HG02870 (cell line): Measurements from ENCODE around the gene PALB2.
"Not testable (repeated sequence)": the region's sequence is repeated elsewhere in the genome, so short reads cannot be mapped to it uniquely, and the experiment has no call there.

ENCODE experiments used
- ATAC-seq: cut with Tn5 transposase; IDR thresholded peaks from one replicate; pipeline ENCODE4 v1.9.1; 2021; ENCODE audit warnings: mild to moderate bottlenecking, moderate library complexity; ENCODE audit not compliant: unreplicated experiment

Gene PALB2

GRCh38 chr16:23650674-23651416 is 9.7 kb upstream of the PALB2 start:
- no peak for ATAC-seq

- no peak for ATAC-seq
Measured at GRCh38 chr16:23642246-23642774, 1.2 kb upstream of the PALB2 start.

GRCh38 chr16:23640615-23640930 is 537 bp downstream of the PALB2 start:
- ATAC-seq = no peak

- no peak for ATAC-seq
Measured at GRCh38 chr16:23635958-23636357, 5.2 kb downstream of the PALB2 start.

GRCh38 chr16:23634461-23635036 is 6.6 kb downstream of the PALB2 start:
- no peak for ATAC-seq

GRCh38 chr16:23631874-23632273 is 9.2 kb downstream of the PALB2 start:
- ATAC-seq = not testable (repeated sequence)

GRCh38 chr16:23629516-23629915 is 11.6 kb downstream of the PALB2 start:
- no peak for ATAC-seq

- no peak for ATAC-seq
Measured at GRCh38 chr16:23624092-23624491, 17.0 kb downstream of the PALB2 start.

GRCh38 chr16:23615805-23616204 is 25.3 kb downstream of the PALB2 start:
- no peak for ATAC-seq

GRCh38 chr16:23611936-23612335 is 29.2 kb downstream of the PALB2 start:
- ATAC-seq = no peak

GRCh38 chr16:23610905-23611304 is 30.2 kb downstream of the PALB2 start:
- not testable (repeated sequence) for ATAC-seq

GRCh38 chr16:23609929-23610328 is 31.2 kb downstream of the PALB2 start:
- ATAC-seq = no peak

- no peak for ATAC-seq
Measured at GRCh38 chr16:23608194-23608593, 32.9 kb downstream of the PALB2 start.

- no peak for ATAC-seq
Measured at GRCh38 chr16:23607726-23608125, 33.4 kb downstream of the PALB2 start.

- no peak for ATAC-seq
Measured at GRCh38 chr16:23597003-23597756, 43.9 kb downstream of the PALB2 start.

- ATAC-seq = peak; percentile 93
Measured at GRCh38 chr16:23595951-23596720, 45.0 kb downstream of the PALB2 start, which contains the start of gene NDUFAB1. Gene NDUFAB1 (minus strand): TSS chr16:23596316. CDS start chr16:23596290, 26 bp downstream.

- ATAC-seq = no peak
Measured at GRCh38 chr16:23595246-23595950, 45.7 kb downstream of the PALB2 start.

GRCh38 chr16:23594186-23594585 is 46.9 kb downstream of the PALB2 start:
- ATAC-seq = no peak

GRCh38 chr16:23590181-23590580 is 50.9 kb downstream of the PALB2 start:
- ATAC-seq = no peak

GRCh38 chr16:23587726-23588125 is 53.4 kb downstream of the PALB2 start:
- ATAC-seq = no peak
